GM21390 (cell line): Measurements from ENCODE around the gene RAB42.

ENCODE experiments used
- ATAC-seq: cut with Tn5 transposase; IDR thresholded peaks from one replicate; pipeline ENCODE4 v1.9.1; 2021; ENCODE audit not compliant: unreplicated experiment

The RAB42 gene

GRCh38 chr1:28644494-28644893 is 52.4 kb downstream of the RAB42 start:
- no peak for ATAC-seq
